Breast epithelium (tissue), 4 donors: ENCODE data around the gene HHATL. TPM values are rescaled to one million over a fixed set of nuclear protein-coding genes. Genes with fewer than 3 reads are reported as not detected.

Experiments used
- DNase-seq, 2 donors: peaks; one replicate each; pipeline ENCODE4 v3.0.0-alpha.2; 2019; ENCODE audit warnings: low spot score in 2 of 2
- H3K27ac ChIP-seq, 2 donors: fragments of 200-600 bp; sonication (generic) in 1 of 2; one replicate each; pipeline ENCODE4 v1.5.1; 2016 to 2019; ENCODE audit warnings: mild to moderate bottlenecking in 1 of 2
- H3K27me3 ChIP-seq, 2 donors: fragments of 200-600 bp; sonication (generic) in 1 of 2; one replicate each; pipeline versions ENCODE4 v1.5.1 to v1.6.0; 2017 to 2019; ENCODE audit warnings: control low read depth in 1 of 2, mild to moderate bottlenecking in 1 of 2
- H3K36me3 ChIP-seq: fragments of 200-600 bp; one replicate; pipeline ENCODE4 v1.5.1; 2019
- H3K4me1 ChIP-seq, 2 donors: fragments of 200-600 bp; sonication (generic); one replicate each; pipeline ENCODE4 v1.5.1; 2016 to 2019; ENCODE audit warnings: control low read depth in 1 of 2
- H3K4me3 ChIP-seq, 3 donors: fragments of 200-600 bp; sonication (generic); 1 replicate in 2 of 3; 2 replicates in 1 of 3; pipeline ENCODE4 v1.5.1; 2016 to 2019; ENCODE audit warnings: mild to moderate bottlenecking in 3 of 3, moderate library complexity in 2 of 3
- H3K9me3 ChIP-seq, 2 donors: fragments of 200-600 bp; sonication (generic) in 1 of 2; one replicate each; pipeline ENCODE4 v1.5.1; 2016 to 2019; ENCODE audit warnings: control low read depth in 1 of 2
- POLR2A ChIP-seq: fragments of 450-650 bp; IDR thresholded peaks from one replicate; pipeline ENCODE4 v1.6.1; 2016; ENCODE audit warnings: antibody characterized with exemption, mild to moderate bottlenecking, moderate library complexity
- POLR2AphosphoS5 ChIP-seq, 3 donors: sonication (generic); formaldehyde crosslinking; IDR thresholded peaks; one replicate each; pipeline ENCODE4 v1.6.1; 2017; ENCODE audit warnings: antibody characterized with exemption in 3 of 3
- intact Hi-C: fragments of 100-400 bp; cut with DNase I; formaldehyde crosslinking; loops from one replicate; pipeline ENCODE4 v1.15.1; 2023; ENCODE audit warnings: low total_unique reads
- total RNA-seq, 3 donors: library from RNA; depleted of rRNA; stranded (reverse); fragments of >200 nt; gene quantifications; one replicate each; pipeline ENCODE4 v1.1.0, GENCODE V29; 2016
- TF ChIP-seq, protein P1 (sequence below), 3 donors: fragments of 450-650 bp; IDR thresholded peaks; one replicate each; pipeline ENCODE4 v1.5.1; 2016 to 2017; ENCODE audit warnings: antibody characterized with exemption in 3 of 3, mild to moderate bottlenecking in 3 of 3, moderate library complexity in 3 of 3

HHATL gene
- total RNA-seq, 3 donors from 2014 or later = 0.32 to 1.6 TPM; not detected in 1

- intact Hi-C loops = no loop called here
- no peaks in the 10 kb centered on the region for H3K9me3 ChIP-seq
- H3K27ac ChIP-seq = no peak overlapping the region
- peak in 1 of 2 donors; percentile 14 for DNase-seq
- no peaks in the 10 kb centered on the region for H3K4me1 ChIP-seq
- no peaks in the 10 kb centered on the region for H3K36me3 ChIP-seq
- TF ChIP-seq POLR2A (no peak), POLR2AphosphoS5 (IDR thresholded peaks at IDR 0.05) (no peak)
- TF ChIP-seq, protein P1, sequence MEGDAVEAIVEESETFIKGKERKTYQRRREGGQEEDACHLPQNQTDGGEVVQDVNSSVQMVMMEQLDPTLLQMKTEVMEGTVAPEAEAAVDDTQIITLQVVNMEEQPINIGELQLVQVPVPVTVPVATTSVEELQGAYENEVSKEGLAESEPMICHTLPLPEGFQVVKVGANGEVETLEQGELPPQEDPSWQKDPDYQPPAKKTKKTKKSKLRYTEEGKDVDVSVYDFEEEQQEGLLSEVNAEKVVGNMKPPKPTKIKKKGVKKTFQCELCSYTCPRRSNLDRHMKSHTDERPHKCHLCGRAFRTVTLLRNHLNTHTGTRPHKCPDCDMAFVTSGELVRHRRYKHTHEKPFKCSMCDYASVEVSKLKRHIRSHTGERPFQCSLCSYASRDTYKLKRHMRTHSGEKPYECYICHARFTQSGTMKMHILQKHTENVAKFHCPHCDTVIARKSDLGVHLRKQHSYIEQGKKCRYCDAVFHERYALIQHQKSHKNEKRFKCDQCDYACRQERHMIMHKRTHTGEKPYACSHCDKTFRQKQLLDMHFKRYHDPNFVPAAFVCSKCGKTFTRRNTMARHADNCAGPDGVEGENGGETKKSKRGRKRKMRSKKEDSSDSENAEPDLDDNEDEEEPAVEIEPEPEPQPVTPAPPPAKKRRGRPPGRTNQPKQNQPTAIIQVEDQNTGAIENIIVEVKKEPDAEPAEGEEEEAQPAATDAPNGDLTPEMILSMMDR (IDR thresholded peaks at IDR 0.05) = no peak
- no peak overlapping the region for H3K4me3 ChIP-seq
- H3K27me3 ChIP-seq = no peaks in the 10 kb centered on the region
Observed at GRCh38 chr3:42734263-42734860, 31.8 kb upstream of the HHATL start.

DNA sequence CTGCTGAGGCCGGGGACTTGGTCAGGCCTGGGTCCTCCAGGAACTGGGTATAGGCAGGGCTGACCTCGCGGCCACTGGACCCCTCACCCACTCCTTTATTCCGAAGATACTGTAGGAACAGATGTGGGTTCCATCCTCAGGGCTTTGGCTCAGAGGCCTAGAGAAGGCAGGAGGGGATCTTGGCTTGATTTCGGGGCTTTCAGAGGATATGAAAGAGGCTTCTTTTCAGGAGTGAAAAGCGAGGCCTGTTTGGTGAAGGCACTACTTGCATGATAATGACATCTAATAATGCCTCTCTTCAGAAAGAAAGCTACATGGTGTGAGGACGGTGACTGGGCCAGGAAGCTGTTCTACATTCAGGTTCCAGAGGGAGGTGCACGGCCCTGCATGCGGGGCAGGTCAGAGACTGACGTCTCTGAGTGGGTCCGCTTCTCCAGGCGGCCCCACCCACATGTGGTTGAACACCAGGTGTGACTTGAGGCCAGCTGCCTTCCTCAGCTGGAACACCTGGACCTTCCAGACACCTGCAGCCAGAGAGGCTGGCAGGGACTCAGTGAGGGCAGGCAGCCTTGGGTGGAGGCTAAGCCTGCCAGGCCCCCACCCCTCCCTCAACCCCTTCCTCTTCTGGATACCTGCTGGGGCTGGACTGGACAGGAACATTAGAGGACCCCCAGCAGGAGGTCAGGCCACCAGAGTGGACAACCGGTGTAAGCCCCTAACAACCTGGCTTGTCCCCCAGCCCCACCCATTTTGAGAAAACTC lies 31.1 kb upstream of the HHATL start:
- TF ChIP-seq, protein P1 (IDR thresholded peaks at IDR 0.05) = no peak
- TF ChIP-seq POLR2AphosphoS5 (IDR thresholded peaks at IDR 0.05) (no peak), POLR2A (no peak)
- Histone ChIP-seq H3K36me3 (no peaks in the 10 kb centered on the region), H3K27ac (no peak overlapping the region), H3K4me3 (no peak overlapping the region), H3K27me3 (no peaks in the 10 kb centered on the region), H3K4me1 (no peaks in the 10 kb centered on the region), H3K9me3 (no peaks in the 10 kb centered on the region)
- DNase-seq = peak in 1 of 2 donors; percentile 12
- intact Hi-C loops = no loop called here

DNA sequence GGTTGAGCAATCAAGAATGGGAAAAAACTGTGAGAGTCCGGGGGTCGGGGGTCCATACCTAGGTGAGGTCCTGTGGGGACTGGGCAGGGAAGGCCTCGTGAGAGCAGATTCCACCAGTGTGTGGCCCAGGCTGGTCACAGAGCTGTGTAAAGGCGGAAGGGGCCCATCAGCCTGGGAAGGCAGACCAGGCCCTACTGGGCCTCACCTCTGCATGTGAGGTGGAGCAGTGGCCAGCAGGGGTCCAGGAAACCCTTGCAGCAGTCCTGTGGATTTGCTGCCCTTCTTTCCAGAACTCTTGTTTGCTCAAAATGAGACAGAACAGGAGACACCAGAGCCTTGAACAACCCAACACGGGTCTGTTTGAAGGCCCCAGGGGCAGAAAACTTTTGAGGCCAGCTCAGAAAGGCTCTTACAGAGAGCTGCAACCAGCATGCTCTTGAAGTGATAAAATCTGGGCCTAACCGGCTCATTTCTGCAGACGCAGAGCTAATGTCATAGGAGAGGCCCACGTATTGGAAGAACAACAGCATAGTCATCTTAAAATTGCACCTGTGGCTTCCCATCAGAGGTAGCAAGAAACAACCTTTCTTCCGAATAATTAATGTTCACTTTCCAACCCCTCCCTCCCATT lies 30.3 kb upstream of the HHATL start:
- intact Hi-C loops = no loop called here
- H3K27me3 ChIP-seq = no peaks in the 10 kb centered on the region
- no peaks in the 10 kb centered on the region for H3K9me3 ChIP-seq
- no peaks in the 10 kb centered on the region for H3K4me1 ChIP-seq
- DNase-seq = peak in 1 of 2 donors; percentile 2
- no peak overlapping the region for H3K4me3 ChIP-seq
- H3K36me3 ChIP-seq = no peaks in the 10 kb centered on the region
- TF ChIP-seq POLR2A = no peak
- H3K27ac ChIP-seq = peak overlapping the region in 1 of 2 donors; percentile 66

DNA sequence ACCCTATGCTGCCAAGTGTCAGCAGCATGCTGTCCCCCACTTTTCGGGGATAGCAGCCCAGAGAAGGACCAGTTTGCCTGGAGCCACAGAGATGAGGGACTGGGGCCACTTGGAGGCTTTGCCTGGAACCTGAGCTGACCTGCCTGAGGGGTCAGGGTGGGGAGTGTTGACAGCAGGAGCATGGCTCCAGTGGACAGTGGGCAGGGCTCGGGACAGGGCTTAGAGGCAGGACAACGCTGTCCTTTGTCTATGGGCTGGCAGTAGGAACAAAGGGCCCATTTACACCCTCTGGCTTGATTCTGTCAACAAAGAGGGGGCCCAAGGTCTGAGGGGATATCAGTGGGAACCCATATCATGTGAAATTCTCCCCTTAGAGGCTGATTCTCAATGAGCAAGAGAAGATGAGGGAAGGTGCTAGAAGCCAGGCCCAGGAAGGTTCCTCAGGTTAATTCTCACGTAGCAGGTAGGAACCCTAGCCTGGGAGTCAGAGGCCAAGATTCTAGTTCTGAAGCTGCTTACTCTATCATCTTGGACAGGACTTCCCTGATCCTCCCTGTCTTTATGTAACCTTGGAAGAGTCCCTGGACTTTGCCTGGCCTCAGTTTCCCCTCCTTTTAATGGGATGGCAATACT lies 29.7 kb upstream of the HHATL start:
- Histone ChIP-seq H3K36me3 (no peaks in the 10 kb centered on the region), H3K9me3 (no peaks in the 10 kb centered on the region), H3K27ac (peak overlapping the region in 1 of 2 donors; percentile 66), H3K27me3 (no peaks in the 10 kb centered on the region), H3K4me3 (no peak overlapping the region), H3K4me1 (no peaks in the 10 kb centered on the region)
- DNase-seq = peak in 1 of 2 donors; percentile 15
- intact Hi-C loops = no loop called here
- TF ChIP-seq POLR2A = no peak
- TF ChIP-seq, protein P1 (IDR thresholded peaks at IDR 0.05) = no peak
- TF ChIP-seq POLR2AphosphoS5 (IDR thresholded peaks at IDR 0.05) = no peak

DNA sequence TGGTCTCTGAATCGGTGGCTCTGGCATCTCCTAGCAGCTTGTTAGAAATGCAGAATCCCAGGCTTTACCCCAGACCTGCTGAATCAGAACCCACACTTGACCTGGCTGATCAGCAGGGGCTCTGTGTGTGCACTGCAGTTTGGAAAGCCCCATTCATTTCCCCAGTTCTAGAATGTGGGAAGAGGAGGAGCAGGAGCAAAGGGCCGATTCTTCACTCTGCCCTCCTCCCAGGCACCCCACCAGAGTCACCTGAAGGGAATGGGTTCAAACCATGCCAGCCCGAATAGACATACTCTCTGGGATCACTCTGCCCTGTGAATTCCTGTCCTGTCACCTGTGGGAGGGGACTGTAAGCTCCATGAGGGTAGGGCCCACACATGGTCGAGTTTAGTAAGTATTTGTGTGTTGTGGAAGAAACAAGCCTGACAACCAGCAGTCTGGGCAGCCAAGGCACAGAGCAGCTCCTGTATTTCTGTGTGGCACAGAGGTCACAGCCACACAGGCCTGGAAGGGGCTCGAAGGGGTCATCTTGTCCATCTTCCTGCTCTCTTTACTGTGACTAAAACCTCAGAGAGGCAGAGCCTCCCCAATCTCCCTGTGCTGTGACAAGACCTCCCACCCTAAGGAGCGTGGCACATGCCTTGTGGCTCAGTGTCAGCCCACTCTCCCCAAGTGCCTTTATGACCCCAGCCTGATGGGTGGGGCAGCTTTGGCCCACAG lies 29.0 kb upstream of the HHATL start:
- peak in 1 of 2 donors; percentile 2 for DNase-seq
- intact Hi-C loops = no loop called here
- TF ChIP-seq POLR2A (no peak), POLR2AphosphoS5 (IDR thresholded peaks at IDR 0.05) (no peak)
- TF ChIP-seq, protein P1 (IDR thresholded peaks at IDR 0.05) = no peak
- Histone ChIP-seq H3K4me1 (no peaks in the 10 kb centered on the region), H3K36me3 (no peaks in the 10 kb centered on the region), H3K4me3 (no peak overlapping the region), H3K27ac (peak overlapping the region in 1 of 2 donors; percentile 66), H3K9me3 (no peaks in the 10 kb centered on the region), H3K27me3 (no peaks in the 10 kb centered on the region)
